ENCODE measurements around the gene ARHGEF19.
A peak's percentile ranks its signal among the peaks of the same experiment; 100 is the strongest.

ARHGEF19 gene

GRCh38 chr1:16155537-16156410 lies 56.7 kb downstream of the ARHGEF19 start, which contains the start of gene EPHA2:
Gene EPHA2, minus strand, starts transcription at chr1:16156069. Its CDS starts 137 bp downstream, at chr1:16155932.
- ATAC-seq (replicated peaks; ENCODE audit: extremely low read depth, poor library complexity, severe bottlenecking) (no peak), DNase-seq (ENCODE audit: low spot score in 2 of 2) (no peak)
- no peak within 1 kb of the TSS for H3K27ac Mint-ChIP-seq (ENCODE audit: low read depth)
- H3K4me3 Mint-ChIP-seq: peak within 1 kb of the TSS; percentile 65
- peaks cover 29% of the 10 kb centered on the region for H3K4me1 Mint-ChIP-seq
- peaks cover 21% of the 10 kb centered on the region for H3K27me3 Mint-ChIP-seq
- peaks cover 4% of the 10 kb centered on the region for H3K36me3 Mint-ChIP-seq (ENCODE audit: insufficient read depth)
- no peaks in the 10 kb centered on the region for H3K9me3 Mint-ChIP-seq

- peaks cover 29% of the 10 kb centered on the region for H3K4me1 Mint-ChIP-seq
- H3K4me3 Mint-ChIP-seq: peak overlapping the region; percentile 65
- H3K9me3 Mint-ChIP-seq: no peaks in the 10 kb centered on the region
- DNase-seq (ENCODE audit: low spot score in 2 of 2): no peak
- peaks cover 21% of the 10 kb centered on the region for H3K27me3 Mint-ChIP-seq
- H3K27ac Mint-ChIP-seq (ENCODE audit: low read depth): no peak overlapping the region
- ATAC-seq (replicated peaks; ENCODE audit: extremely low read depth, poor library complexity, severe bottlenecking): no peak
- H3K36me3 Mint-ChIP-seq (ENCODE audit: insufficient read depth): peaks cover 3% of the 10 kb centered on the region
Measured at GRCh38 chr1:16153999-16154673, 58.3 kb downstream of the ARHGEF19 start.

- no peaks in the 10 kb centered on the region for H3K9me3 Mint-ChIP-seq
- H3K4me1 Mint-ChIP-seq: peaks cover 23% of the 10 kb centered on the region
- H3K4me3 Mint-ChIP-seq: no peak overlapping the region
- no peak for ATAC-seq (replicated peaks; ENCODE audit: extremely low read depth, poor library complexity, severe bottlenecking)
- H3K36me3 Mint-ChIP-seq (ENCODE audit: insufficient read depth): peaks cover 5% of the 10 kb centered on the region
- H3K27ac Mint-ChIP-seq (ENCODE audit: low read depth): no peak overlapping the region
- peaks cover 21% of the 10 kb centered on the region for H3K27me3 Mint-ChIP-seq
- no peak for DNase-seq (ENCODE audit: low spot score in 2 of 2)
Measured at GRCh38 chr1:16153096-16153998, 59.1 kb downstream of the ARHGEF19 start.

GRCh38 chr1:16152481-16153087 lies 59.9 kb downstream of the ARHGEF19 start:
- peaks cover 21% of the 10 kb centered on the region for H3K27me3 Mint-ChIP-seq
- H3K4me1 Mint-ChIP-seq: peaks cover 16% of the 10 kb centered on the region
- no peak overlapping the region for H3K4me3 Mint-ChIP-seq
- H3K27ac Mint-ChIP-seq (ENCODE audit: low read depth): no peak overlapping the region
- peaks cover 5% of the 10 kb centered on the region for H3K36me3 Mint-ChIP-seq (ENCODE audit: insufficient read depth)
- H3K9me3 Mint-ChIP-seq: no peaks in the 10 kb centered on the region
- no peak for ATAC-seq (replicated peaks; ENCODE audit: extremely low read depth, poor library complexity, severe bottlenecking)
- DNase-seq (ENCODE audit: low spot score in 2 of 2): no peak

GRCh38 chr1:16151995-16152384 lies 60.5 kb downstream of the ARHGEF19 start:
- peaks cover 3% of the 10 kb centered on the region for H3K36me3 Mint-ChIP-seq (ENCODE audit: insufficient read depth)
- DNase-seq (ENCODE audit: low spot score in 2 of 2) (no peak), ATAC-seq (replicated peaks; ENCODE audit: extremely low read depth, poor library complexity, severe bottlenecking) (no peak)
- H3K4me1 Mint-ChIP-seq: peaks cover 10% of the 10 kb centered on the region
- H3K27ac Mint-ChIP-seq (ENCODE audit: low read depth): no peak overlapping the region
- peaks cover 21% of the 10 kb centered on the region for H3K27me3 Mint-ChIP-seq
- H3K4me3 Mint-ChIP-seq: peak overlapping the region; percentile 27
- no peaks in the 10 kb centered on the region for H3K9me3 Mint-ChIP-seq

- H3K36me3 Mint-ChIP-seq (ENCODE audit: insufficient read depth): peaks cover 3% of the 10 kb centered on the region
- peaks cover 8% of the 10 kb centered on the region for H3K4me1 Mint-ChIP-seq
- H3K27me3 Mint-ChIP-seq: peaks cover 21% of the 10 kb centered on the region
- no peaks in the 10 kb centered on the region for H3K9me3 Mint-ChIP-seq
- no peak for ATAC-seq (replicated peaks; ENCODE audit: extremely low read depth, poor library complexity, severe bottlenecking)
- no peak overlapping the region for H3K27ac Mint-ChIP-seq (ENCODE audit: low read depth)
- no peak for DNase-seq (ENCODE audit: low spot score in 2 of 2)
- peak overlapping the region; percentile 27 for H3K4me3 Mint-ChIP-seq
Measured at GRCh38 chr1:16151196-16151994, 61.1 kb downstream of the ARHGEF19 start.

- H3K9me3 Mint-ChIP-seq: no peaks in the 10 kb centered on the region
- DNase-seq (ENCODE audit: low spot score in 2 of 2) (no peak), ATAC-seq (replicated peaks; ENCODE audit: extremely low read depth, poor library complexity, severe bottlenecking) (no peak)
- no peak overlapping the region for H3K4me3 Mint-ChIP-seq
- H3K27ac Mint-ChIP-seq (ENCODE audit: low read depth): no peak overlapping the region
- H3K27me3 Mint-ChIP-seq: peaks cover 21% of the 10 kb centered on the region
- H3K36me3 Mint-ChIP-seq (ENCODE audit: insufficient read depth): peaks cover 2% of the 10 kb centered on the region
- H3K4me1 Mint-ChIP-seq: no peaks in the 10 kb centered on the region
Measured at GRCh38 chr1:16150508-16150907, 61.9 kb downstream of the ARHGEF19 start.

- no peak for ATAC-seq (replicated peaks; ENCODE audit: extremely low read depth, poor library complexity, severe bottlenecking)
- Mint-ChIP-seq H3K4me1 (no peaks in the 10 kb centered on the region), H3K4me3 (no peak overlapping the region), H3K27me3 (peaks cover 21% of the 10 kb centered on the region), H3K36me3 (ENCODE audit: insufficient read depth) (peaks cover 2% of the 10 kb centered on the region), H3K27ac (ENCODE audit: low read depth) (no peak overlapping the region), H3K9me3 (no peaks in the 10 kb centered on the region)
- no peak for DNase-seq (ENCODE audit: low spot score in 2 of 2)
Measured at GRCh38 chr1:16149702-16150488, 62.6 kb downstream of the ARHGEF19 start.

- ATAC-seq (replicated peaks; ENCODE audit: extremely low read depth, poor library complexity, severe bottlenecking) (no peak), DNase-seq (ENCODE audit: low spot score in 2 of 2) (no peak)
- Mint-ChIP-seq H3K36me3 (ENCODE audit: insufficient read depth) (peaks cover 2% of the 10 kb centered on the region), H3K4me1 (no peaks in the 10 kb centered on the region), H3K27me3 (peaks cover 21% of the 10 kb centered on the region), H3K4me3 (no peak overlapping the region), H3K27ac (ENCODE audit: low read depth) (no peak overlapping the region), H3K9me3 (no peaks in the 10 kb centered on the region)
Measured at GRCh38 chr1:16149146-16149545, 63.3 kb downstream of the ARHGEF19 start.

GRCh38 chr1:16148329-16149092 lies 63.9 kb downstream of the ARHGEF19 start:
- DNase-seq (ENCODE audit: low spot score in 2 of 2) (no peak), ATAC-seq (replicated peaks; ENCODE audit: extremely low read depth, poor library complexity, severe bottlenecking) (no peak)
- Mint-ChIP-seq H3K9me3 (no peaks in the 10 kb centered on the region), H3K36me3 (ENCODE audit: insufficient read depth) (peaks cover 2% of the 10 kb centered on the region), H3K27me3 (peaks cover 17% of the 10 kb centered on the region), H3K4me1 (no peaks in the 10 kb centered on the region), H3K27ac (ENCODE audit: low read depth) (no peak overlapping the region), H3K4me3 (no peak overlapping the region)

All from central memory CD8-positive, alpha-beta T cell (primary cell).